WTC11 (cell line): Measurements from ENCODE around the gene AKT2.

ENCODE experiments used
- ATF1 ChIP-seq: sonication (generic); formaldehyde crosslinking; IDR thresholded peaks from 2 replicates; pipeline ENCODE4 v1.8.1; 2023; ENCODE audit warnings: mild to moderate bottlenecking, moderate library complexity, missing genetic modification reagents
- CREM ChIP-seq: sonication (generic); formaldehyde crosslinking; IDR thresholded peaks from 2 replicates; pipeline ENCODE4 v1.8.1; 2022; ENCODE audit warnings: mild to moderate bottlenecking, missing genetic modification reagents, moderate library complexity
- GABPB1 ChIP-seq: sonication (generic); formaldehyde crosslinking; IDR thresholded peaks from 2 replicates; pipeline ENCODE4 v1.8.1; 2023; ENCODE audit warnings: mild to moderate bottlenecking, missing genetic modification reagents
- JUN ChIP-seq: sonication (generic); formaldehyde crosslinking; IDR thresholded peaks from 2 replicates; pipeline ENCODE4 v1.8.0; 2023; ENCODE audit warnings: mild to moderate bottlenecking, missing genetic modification reagents
- NFE2L1 ChIP-seq: sonication (generic); formaldehyde crosslinking; IDR thresholded peaks from 2 replicates; pipeline ENCODE4 v1.8.1; 2023; ENCODE audit warnings: missing genetic modification reagents
- NR2C2 ChIP-seq: sonication (generic); formaldehyde crosslinking; IDR thresholded peaks from 2 replicates; pipeline ENCODE4 v1.8.0; 2022; ENCODE audit warnings: mild to moderate bottlenecking, missing genetic modification reagents
- TEAD4 ChIP-seq: sonication (generic); formaldehyde crosslinking; IDR thresholded peaks from 2 replicates; pipeline ENCODE4 v1.8.0; 2022; ENCODE audit warnings: mild to moderate bottlenecking, missing genetic modification reagents
- TF ChIP-seq, protein P1 (sequence below): sonication (generic); formaldehyde crosslinking; conservative IDR thresholded peaks from 2 replicates; pipeline ENCODE4 v1.8.1; 2022; ENCODE audit warnings: mild to moderate bottlenecking, missing genetic modification reagents
- TF ChIP-seq, protein P2 (sequence below): sonication (generic); formaldehyde crosslinking; IDR thresholded peaks from 2 replicates; pipeline ENCODE4 v1.8.0; 2023; ENCODE audit warnings: missing genetic modification reagents
- TF ChIP-seq, protein P3 (sequence below): fragments of 200-600 bp; IDR thresholded peaks from 2 replicates; pipeline ENCODE4 v1.8.0; 2022; ENCODE audit warnings: antibody characterized with exemption
- TF ChIP-seq, protein P4 (sequence below): sonication (generic); formaldehyde crosslinking; IDR thresholded peaks from 2 replicates; pipeline ENCODE4 v1.8.1; 2023; ENCODE audit warnings: mild to moderate bottlenecking, missing genetic modification reagents, moderate library complexity
- TF ChIP-seq, protein P5 (sequence below): sonication (generic); formaldehyde crosslinking; IDR thresholded peaks from 2 replicates; pipeline ENCODE4 v1.8.0; 2022; ENCODE audit warnings: mild to moderate bottlenecking, missing genetic modification reagents

DNA sequence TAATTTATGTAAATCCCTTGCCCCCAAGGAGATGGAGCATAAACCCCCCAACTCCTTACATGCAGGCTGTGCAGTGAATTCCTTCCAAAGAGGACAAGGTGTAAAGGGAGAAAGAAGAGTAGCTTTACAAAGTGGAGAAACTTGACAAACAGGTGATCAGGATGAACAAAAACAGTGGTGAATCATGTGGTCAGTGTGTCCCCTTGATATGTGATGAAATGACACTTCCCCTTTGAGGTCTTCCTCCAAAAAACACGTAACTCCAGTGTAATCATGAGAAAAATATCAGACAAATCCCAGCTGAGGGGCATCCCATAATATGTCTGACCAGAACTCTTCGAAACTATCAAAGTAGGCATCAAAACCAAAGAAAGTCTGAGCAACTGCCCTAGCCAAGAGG lies 29.5 kb upstream of the AKT2 start:
- TF ChIP-seq, protein P1, sequence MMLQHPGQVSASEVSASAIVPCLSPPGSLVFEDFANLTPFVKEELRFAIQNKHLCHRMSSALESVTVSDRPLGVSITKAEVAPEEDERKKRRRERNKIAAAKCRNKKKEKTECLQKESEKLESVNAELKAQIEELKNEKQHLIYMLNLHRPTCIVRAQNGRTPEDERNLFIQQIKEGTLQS (CRISPR knock-in tag): no peak
- TF ChIP-seq, protein P2, sequence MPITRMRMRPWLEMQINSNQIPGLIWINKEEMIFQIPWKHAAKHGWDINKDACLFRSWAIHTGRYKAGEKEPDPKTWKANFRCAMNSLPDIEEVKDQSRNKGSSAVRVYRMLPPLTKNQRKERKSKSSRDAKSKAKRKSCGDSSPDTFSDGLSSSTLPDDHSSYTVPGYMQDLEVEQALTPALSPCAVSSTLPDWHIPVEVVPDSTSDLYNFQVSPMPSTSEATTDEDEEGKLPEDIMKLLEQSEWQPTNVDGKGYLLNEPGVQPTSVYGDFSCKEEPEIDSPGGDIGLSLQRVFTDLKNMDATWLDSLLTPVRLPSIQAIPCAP (CRISPR knock-in tag): no peak
- TF ChIP-seq, protein P3, sequence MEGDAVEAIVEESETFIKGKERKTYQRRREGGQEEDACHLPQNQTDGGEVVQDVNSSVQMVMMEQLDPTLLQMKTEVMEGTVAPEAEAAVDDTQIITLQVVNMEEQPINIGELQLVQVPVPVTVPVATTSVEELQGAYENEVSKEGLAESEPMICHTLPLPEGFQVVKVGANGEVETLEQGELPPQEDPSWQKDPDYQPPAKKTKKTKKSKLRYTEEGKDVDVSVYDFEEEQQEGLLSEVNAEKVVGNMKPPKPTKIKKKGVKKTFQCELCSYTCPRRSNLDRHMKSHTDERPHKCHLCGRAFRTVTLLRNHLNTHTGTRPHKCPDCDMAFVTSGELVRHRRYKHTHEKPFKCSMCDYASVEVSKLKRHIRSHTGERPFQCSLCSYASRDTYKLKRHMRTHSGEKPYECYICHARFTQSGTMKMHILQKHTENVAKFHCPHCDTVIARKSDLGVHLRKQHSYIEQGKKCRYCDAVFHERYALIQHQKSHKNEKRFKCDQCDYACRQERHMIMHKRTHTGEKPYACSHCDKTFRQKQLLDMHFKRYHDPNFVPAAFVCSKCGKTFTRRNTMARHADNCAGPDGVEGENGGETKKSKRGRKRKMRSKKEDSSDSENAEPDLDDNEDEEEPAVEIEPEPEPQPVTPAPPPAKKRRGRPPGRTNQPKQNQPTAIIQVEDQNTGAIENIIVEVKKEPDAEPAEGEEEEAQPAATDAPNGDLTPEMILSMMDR: no peak
- TF ChIP-seq TEAD4 (CRISPR knock-in tag): no peak
- no peak for TF ChIP-seq NFE2L1 (CRISPR knock-in tag)
- no peak for TF ChIP-seq JUN
- no peak for TF ChIP-seq GABPB1 (CRISPR knock-in tag)
- no peak for TF ChIP-seq CREM (CRISPR knock-in tag)
- TF ChIP-seq NR2C2: no peak
- TF ChIP-seq, protein P4, sequence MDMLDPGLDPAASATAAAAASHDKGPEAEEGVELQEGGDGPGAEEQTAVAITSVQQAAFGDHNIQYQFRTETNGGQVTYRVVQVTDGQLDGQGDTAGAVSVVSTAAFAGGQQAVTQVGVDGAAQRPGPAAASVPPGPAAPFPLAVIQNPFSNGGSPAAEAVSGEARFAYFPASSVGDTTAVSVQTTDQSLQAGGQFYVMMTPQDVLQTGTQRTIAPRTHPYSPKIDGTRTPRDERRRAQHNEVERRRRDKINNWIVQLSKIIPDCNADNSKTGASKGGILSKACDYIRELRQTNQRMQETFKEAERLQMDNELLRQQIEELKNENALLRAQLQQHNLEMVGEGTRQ (CRISPR knock-in tag): no peak
- no peak for TF ChIP-seq ATF1
- TF ChIP-seq, protein P5, sequence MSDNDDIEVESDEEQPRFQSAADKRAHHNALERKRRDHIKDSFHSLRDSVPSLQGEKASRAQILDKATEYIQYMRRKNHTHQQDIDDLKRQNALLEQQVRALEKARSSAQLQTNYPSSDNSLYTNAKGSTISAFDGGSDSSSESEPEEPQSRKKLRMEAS (CRISPR knock-in tag): no peak
